IMR-90 (cell line): Measurements from ENCODE around the gene IP6K3. TPM values are rescaled to one million over a fixed set of nuclear protein-coding genes. Genes with fewer than 3 reads are reported as not detected.

ENCODE experiments used
- ATAC-seq: fragments of 200-7000 bp; cut with Tn5 transposase; 2 replicates; pipeline ENCODE4 v1.9.1; 2020; ENCODE audit warnings: low read depth, mild to moderate bottlenecking, moderate library complexity
- BruUV-seq: library from RNA; stranded (reverse); fragments of 400-500 nt; replicated peaks from 2 replicates; lab custom pipeline; 2021; lab: Mats Ljungman, UMichigan
- CTCF ChIA-PET: fragments of 300-600 bp; formaldehyde crosslinking; extraction: SDS; loops from one replicate; lab custom pipeline; 2021; ENCODE audit warnings: antibody characterized with exemption; lab: Yijun Ruan, JAX
- POLR2A ChIA-PET: fragments of 300-600 bp; sonication (Branson Sonifier 250); formaldehyde crosslinking; loops from one replicate; lab custom pipeline; 2022; ENCODE audit warnings: antibody characterized with exemption; ENCODE audit not compliant: unreplicated experiment; lab: Charles Lee
- DNase-seq: peaks from one replicate; pipeline ENCODE4 v3.0.0; 2013
- H2AFZ ChIP-seq: replicated peaks from 2 replicates; pipeline ENCODE3; 2013; ENCODE audit warnings: low read length, mild to moderate bottlenecking; ENCODE audit not compliant: poor library complexity
- H2AK5ac ChIP-seq: 2 replicates; pipeline ENCODE4 v1.6.1; 2013; ENCODE audit warnings: low read depth, low read length, inconsistent platforms
- H2AK9ac ChIP-seq: replicated peaks from 2 replicates; pipeline ENCODE3; 2013; ENCODE audit warnings: mild to moderate bottlenecking, low read depth, low read length, moderate library complexity; ENCODE audit not compliant: poor library complexity
- H2BK120ac ChIP-seq: 2 replicates; pipeline ENCODE4 v1.6.1; 2013; ENCODE audit warnings: low read depth, low read length, inconsistent platforms
- H2BK15ac ChIP-seq: 3 replicates; pipeline ENCODE4 v1.6.1; 2013; ENCODE audit warnings: low read depth, low read length, inconsistent platforms
- H2BK20ac ChIP-seq: 2 replicates; pipeline ENCODE4 v1.6.1; 2013; ENCODE audit warnings: low read depth, mild to moderate bottlenecking, inconsistent platforms, low read length, moderate library complexity
- H2BK5ac ChIP-seq: 2 replicates; pipeline ENCODE4 v1.6.1; 2013; ENCODE audit warnings: mild to moderate bottlenecking, low read depth, low read length, inconsistent platforms; ENCODE audit not compliant: poor library complexity, severe bottlenecking
- H3K14ac ChIP-seq: replicated peaks from 2 replicates; pipeline ENCODE4 v1.6.1; 2013; ENCODE audit warnings: low read depth, low read length, inconsistent platforms
- H3K18ac ChIP-seq: 2 replicates; pipeline ENCODE4 v1.6.1; 2013; ENCODE audit warnings: low read depth, low read length, control low read depth
- H3K23ac ChIP-seq: 2 replicates; pipeline ENCODE4 v1.6.1; 2013; ENCODE audit warnings: low read depth, low read length, inconsistent platforms
- H3K27ac ChIP-seq: 2 replicates; pipeline ENCODE4 v1.5.1; 2013; ENCODE audit warnings: mild to moderate bottlenecking, control low read depth, low read length; ENCODE audit not compliant: insufficient read depth
- H3K27me3 ChIP-seq: 2 replicates; pipeline ENCODE4 v1.6.1; 2013; ENCODE audit warnings: low read length; ENCODE audit not compliant: control insufficient read depth, insufficient read depth
- H3K36me3 ChIP-seq: 2 replicates; pipeline ENCODE4 v1.6.1; 2013; ENCODE audit warnings: low read length, mixed read lengths; ENCODE audit not compliant: control insufficient read depth, insufficient read depth
- H3K4ac ChIP-seq: 2 replicates; pipeline ENCODE4 v1.6.1; 2013; ENCODE audit warnings: low read depth, low read length, inconsistent platforms
- H3K4me1 ChIP-seq: 2 replicates; pipeline ENCODE4 v1.6.1; 2013; ENCODE audit warnings: low read length, mixed read lengths; ENCODE audit not compliant: control insufficient read depth, insufficient read depth
- H3K4me2 ChIP-seq: 2 replicates; pipeline ENCODE4 v1.6.1; 2013; ENCODE audit warnings: low read depth, mild to moderate bottlenecking, control low read depth, low read length, moderate library complexity
- H3K4me3 ChIP-seq: 2 replicates; pipeline ENCODE4 v1.5.1; 2013; ENCODE audit warnings: low read depth, mild to moderate bottlenecking, control low read depth, low read length, moderate library complexity; ENCODE audit not compliant: insufficient read depth
- H3K56ac ChIP-seq: 2 replicates; pipeline ENCODE4 v1.6.1; 2013; ENCODE audit warnings: low read length, inconsistent platforms; ENCODE audit not compliant: insufficient read depth; ENCODE audit errors: extremely low read depth
- H3K79me1 ChIP-seq, 2 experiments: 2 replicates each; pipeline ENCODE4 v1.6.1; 2013; ENCODE audit warnings: low read length in 2 of 2, inconsistent platforms in 1 of 2, low read depth in 1 of 2
- H3K9ac ChIP-seq: 2 replicates; pipeline ENCODE4 v1.6.1; 2013; ENCODE audit warnings: low read depth, low read length, control low read depth
- H3K9me1 ChIP-seq: 2 replicates; pipeline ENCODE4 v1.6.1; 2013; ENCODE audit warnings: low read length, inconsistent platforms; ENCODE audit not compliant: insufficient read depth
- H3K9me3 ChIP-seq: 2 replicates; pipeline ENCODE4 v1.6.1; 2013; ENCODE audit warnings: low read length; ENCODE audit not compliant: control insufficient read depth, insufficient read depth
- H4K20me1 ChIP-seq: 2 replicates; pipeline ENCODE4 v1.6.1; 2013; ENCODE audit warnings: low read length, inconsistent platforms; ENCODE audit not compliant: insufficient read depth
- H4K5ac ChIP-seq: 2 replicates; pipeline ENCODE4 v1.6.1; 2013; ENCODE audit warnings: mild to moderate bottlenecking, low read depth, low read length, control low read depth
- H4K8ac ChIP-seq, 2 experiments: 2 replicates each; pipeline ENCODE4 v1.6.1; 2013; ENCODE audit warnings: low read depth in 2 of 2, low read length in 2 of 2, control low read depth in 1 of 2, inconsistent platforms in 1 of 2
- H4K91ac ChIP-seq: 2 replicates; pipeline ENCODE4 v1.6.1; 2013; ENCODE audit warnings: low read depth, low read length, inconsistent platforms; ENCODE audit not compliant: insufficient read depth
- BHLHE40 ChIP-seq: fragments of 150-350 bp; IDR thresholded peaks from 2 replicates; pipeline ENCODE4 v1.6.1; 2016; ENCODE audit warnings: mild to moderate bottlenecking, low read depth, low read length
- CEBPB ChIP-seq: IDR thresholded peaks from 2 replicates; pipeline ENCODE4 v1.6.1; 2012; ENCODE audit warnings: low read depth, low read length, improper control_type of control experiment
- CHD1 ChIP-seq: IDR thresholded peaks from 2 replicates; pipeline ENCODE4 v1.6.1; 2012; ENCODE audit warnings: low read depth, low read length, improper control_type of control experiment
- FOS ChIP-seq: fragments of 150-350 bp; IDR thresholded peaks from 2 replicates; pipeline ENCODE4 v1.6.1; 2016; ENCODE audit warnings: low read depth, low read length
- MAFK ChIP-seq: IDR thresholded peaks from 2 replicates; pipeline ENCODE4 v1.6.1; 2012; ENCODE audit warnings: low read depth, low read length, improper control_type of control experiment
- MAZ ChIP-seq: IDR thresholded peaks from 2 replicates; pipeline ENCODE4 v1.6.1; 2012; ENCODE audit warnings: low read depth, mild to moderate bottlenecking, low read length, improper control_type of control experiment, moderate library complexity, borderline replicate concordance
- MXI1 ChIP-seq: IDR thresholded peaks from 2 replicates; pipeline ENCODE4 v1.6.1; 2012; ENCODE audit warnings: low read depth, mild to moderate bottlenecking, low read length, moderate library complexity, borderline replicate concordance
- NFE2L2 ChIP-seq: fragments of 150-350 bp; IDR thresholded peaks from 2 replicates; pipeline ENCODE4 v1.6.1; 2016; ENCODE audit warnings: low read depth, mild to moderate bottlenecking, low read length
- POLR2A ChIP-seq: IDR thresholded peaks from 2 replicates; pipeline ENCODE4 v1.6.1; 2012; ENCODE audit warnings: mild to moderate bottlenecking, low read depth, low read length
- RAD21 ChIP-seq: IDR thresholded peaks from 2 replicates; pipeline ENCODE4 v1.6.1; 2012; ENCODE audit warnings: low read length, improper control_type of control experiment
- RCOR1 ChIP-seq: IDR thresholded peaks from 2 replicates; pipeline ENCODE4 v1.6.1; 2012; ENCODE audit warnings: mild to moderate bottlenecking, low read length, improper control_type of control experiment; ENCODE audit not compliant: insufficient replicate concordance
- RFX5 ChIP-seq: IDR thresholded peaks from 2 replicates; pipeline ENCODE4 v1.8.0; 2012; ENCODE audit warnings: low read depth, mild to moderate bottlenecking, low read length, moderate library complexity
- SMC3 ChIP-seq: fragments of 150-350 bp; IDR thresholded peaks from 2 replicates; pipeline ENCODE4 v1.6.1; 2016; ENCODE audit warnings: low read depth, mild to moderate bottlenecking, antibody characterized with exemption, low read length, moderate library complexity
- WGBS, 2 experiments: methylation state at CpG; one replicate each; pipeline versions ENCODE4 v1.1.5 to v1.1.7; 2013; ENCODE audit warnings: missing lambda C conversion rate in 2 of 2; ENCODE audit not compliant: insufficient read length in 1 of 2; ENCODE audit errors: extremely low coverage in 2 of 2; 5-methylcytosine and 5-hydroxymethylcytosine counted together
- dilution Hi-C: fragments of 300-500 bp; cut with HindIII; formaldehyde crosslinking; loops from one replicate; pipeline ENCODE4 v1.14.3; 2018; ENCODE audit warnings: low sequenced_read_pairs; ENCODE audit not compliant: unreplicated experiment
- in situ Hi-C: fragments of 300-500 bp; cut with MboI; formaldehyde crosslinking; loops from 3 replicates; pipeline ENCODE4 v1.14.3; 2019; ENCODE audit warnings: low sequenced_read_pairs, inconsistent platforms, mixed read lengths
- intact Hi-C: fragments of 100-400 bp; cut with micrococcal nuclease; formaldehyde crosslinking; loops from 2 replicates; pipeline ENCODE4 v1.10.0; 2022
- polyA plus RNA-seq, 3 experiments: library from polyadenylated mRNA; depleted of rRNA; stranded (reverse); fragments of >200 nt; gene quantifications; 2 replicates each; pipeline ENCODE4 v1.2.3, GENCODE V29; 2012; ENCODE audit warnings: low replicate concordance in 1 of 3
- total RNA-seq: library from RNA; depleted of rRNA; stranded (reverse); fragments of >200 nt; gene quantifications from 2 replicates; pipeline ENCODE4 v1.2.3, GENCODE V29; 2012
- TF ChIP-seq, protein P1 (sequence below): fragments of 150-350 bp; IDR thresholded peaks from 2 replicates; pipeline ENCODE4 v1.6.1; 2016; ENCODE audit warnings: low read depth, mild to moderate bottlenecking, low read length, moderate library complexity, borderline replicate concordance
- TF ChIP-seq, protein P2 (sequence below): conservative IDR thresholded peaks from 2 replicates; pipeline ENCODE4 v1.5.1; 2012; ENCODE audit warnings: mild to moderate bottlenecking, low read depth, low read length, improper control_type of control experiment
- TF ChIP-seq, protein P3 (sequence below): fragments of 150-350 bp; IDR thresholded peaks from 2 replicates; pipeline ENCODE4 v1.6.1; 2017; ENCODE audit warnings: mild to moderate bottlenecking, antibody characterized with exemption, low read length, low read depth

Gene IP6K3
- total and polyA plus RNA-seq, 2 of the 4 experiments (the other 2 are of a cell fraction), result 0.18 to 0.51 TPM

DNA sequence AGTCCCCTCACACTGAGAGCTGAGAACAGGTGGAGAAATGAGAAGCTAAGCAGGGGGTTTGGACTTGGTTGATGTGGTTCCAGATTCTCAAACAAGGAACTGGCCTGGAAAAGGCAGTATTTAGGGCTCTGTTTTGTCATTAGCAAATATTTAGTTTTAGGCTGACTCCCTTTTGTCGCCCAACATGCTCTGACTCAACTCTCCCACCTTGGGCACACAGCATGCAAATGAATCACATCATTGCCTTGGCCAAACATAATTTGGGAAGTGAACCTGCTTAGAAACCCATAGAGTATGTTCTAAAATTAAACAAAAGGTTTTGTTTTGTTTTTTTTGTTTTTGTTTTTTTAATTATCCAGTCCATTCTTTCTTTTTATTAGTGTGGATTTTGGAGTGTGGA lies 25.7 kb downstream of the IP6K3 start:
- no peak overlapping the region for H2BK20ac ChIP-seq
- no peak overlapping the region for H2AK9ac ChIP-seq
- no peaks in the 10 kb centered on the region for H3K9me3 ChIP-seq
- no peak overlapping the region for H3K56ac ChIP-seq
- H3K18ac ChIP-seq, result no peak overlapping the region
- H3K9ac ChIP-seq, result no peak overlapping the region
- H3K4ac ChIP-seq, result no peak overlapping the region
- H3K4me2 ChIP-seq, result no peak overlapping the region
- H2AK5ac ChIP-seq, result no peak overlapping the region
- no peaks in the 10 kb centered on the region for H4K20me1 ChIP-seq
- intact Hi-C loops, result no loop called here
- POLR2A ChIA-PET, result no interaction called here
- H3K4me3 ChIP-seq, result no peak overlapping the region
- no TSS peak for BruUV-seq
- H4K5ac ChIP-seq, result no peak overlapping the region
- in situ Hi-C loops, result no loop called here
- no peak overlapping the region for H2BK15ac ChIP-seq
- H3K23ac ChIP-seq, result no peak overlapping the region
- H2BK5ac ChIP-seq, result no peak overlapping the region
- DNase-seq, result no peak
- ATAC-seq, result no peak
- TF ChIP-seq, protein P1, sequence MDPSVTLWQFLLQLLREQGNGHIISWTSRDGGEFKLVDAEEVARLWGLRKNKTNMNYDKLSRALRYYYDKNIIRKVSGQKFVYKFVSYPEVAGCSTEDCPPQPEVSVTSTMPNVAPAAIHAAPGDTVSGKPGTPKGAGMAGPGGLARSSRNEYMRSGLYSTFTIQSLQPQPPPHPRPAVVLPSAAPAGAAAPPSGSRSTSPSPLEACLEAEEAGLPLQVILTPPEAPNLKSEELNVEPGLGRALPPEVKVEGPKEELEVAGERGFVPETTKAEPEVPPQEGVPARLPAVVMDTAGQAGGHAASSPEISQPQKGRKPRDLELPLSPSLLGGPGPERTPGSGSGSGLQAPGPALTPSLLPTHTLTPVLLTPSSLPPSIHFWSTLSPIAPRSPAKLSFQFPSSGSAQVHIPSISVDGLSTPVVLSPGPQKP, result no peak
- no peak for TF ChIP-seq NFE2L2
- TF ChIP-seq FOS, result no peak
- TF ChIP-seq RCOR1, result no peak
- no peak for TF ChIP-seq MXI1
- TF ChIP-seq CHD1, result no peak
- no peak for TF ChIP-seq MAFK
- no peak for TF ChIP-seq RAD21
- no peak for TF ChIP-seq BHLHE40
- no peak for TF ChIP-seq CEBPB
- no peak for TF ChIP-seq POLR2A
- no peak for TF ChIP-seq MAZ
- no peak for TF ChIP-seq RFX5
- no peak for TF ChIP-seq SMC3
- TF ChIP-seq, protein P2, sequence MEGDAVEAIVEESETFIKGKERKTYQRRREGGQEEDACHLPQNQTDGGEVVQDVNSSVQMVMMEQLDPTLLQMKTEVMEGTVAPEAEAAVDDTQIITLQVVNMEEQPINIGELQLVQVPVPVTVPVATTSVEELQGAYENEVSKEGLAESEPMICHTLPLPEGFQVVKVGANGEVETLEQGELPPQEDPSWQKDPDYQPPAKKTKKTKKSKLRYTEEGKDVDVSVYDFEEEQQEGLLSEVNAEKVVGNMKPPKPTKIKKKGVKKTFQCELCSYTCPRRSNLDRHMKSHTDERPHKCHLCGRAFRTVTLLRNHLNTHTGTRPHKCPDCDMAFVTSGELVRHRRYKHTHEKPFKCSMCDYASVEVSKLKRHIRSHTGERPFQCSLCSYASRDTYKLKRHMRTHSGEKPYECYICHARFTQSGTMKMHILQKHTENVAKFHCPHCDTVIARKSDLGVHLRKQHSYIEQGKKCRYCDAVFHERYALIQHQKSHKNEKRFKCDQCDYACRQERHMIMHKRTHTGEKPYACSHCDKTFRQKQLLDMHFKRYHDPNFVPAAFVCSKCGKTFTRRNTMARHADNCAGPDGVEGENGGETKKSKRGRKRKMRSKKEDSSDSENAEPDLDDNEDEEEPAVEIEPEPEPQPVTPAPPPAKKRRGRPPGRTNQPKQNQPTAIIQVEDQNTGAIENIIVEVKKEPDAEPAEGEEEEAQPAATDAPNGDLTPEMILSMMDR, result no peak
- TF ChIP-seq, protein P3, sequence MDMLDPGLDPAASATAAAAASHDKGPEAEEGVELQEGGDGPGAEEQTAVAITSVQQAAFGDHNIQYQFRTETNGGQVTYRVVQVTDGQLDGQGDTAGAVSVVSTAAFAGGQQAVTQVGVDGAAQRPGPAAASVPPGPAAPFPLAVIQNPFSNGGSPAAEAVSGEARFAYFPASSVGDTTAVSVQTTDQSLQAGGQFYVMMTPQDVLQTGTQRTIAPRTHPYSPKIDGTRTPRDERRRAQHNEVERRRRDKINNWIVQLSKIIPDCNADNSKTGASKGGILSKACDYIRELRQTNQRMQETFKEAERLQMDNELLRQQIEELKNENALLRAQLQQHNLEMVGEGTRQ, result no peak
- H3K27ac ChIP-seq, result no peak overlapping the region
- no peaks in the 10 kb centered on the region for H3K4me1 ChIP-seq
- H4K8ac ChIP-seq, result no peak overlapping the region
- no CpG with 5 or more reads among the region's 1 CpG for WGBS, 2 experiments
- CTCF ChIA-PET, result no interaction called here
- dilution Hi-C loops, result no loop called here
- no peak overlapping the region for H3K14ac ChIP-seq
- no peaks in the 10 kb centered on the region for H3K79me1 ChIP-seq
- no peak overlapping the region for H2BK120ac ChIP-seq
- H4K91ac ChIP-seq, result no peak overlapping the region
- H3K9me1 ChIP-seq, result no peaks in the 10 kb centered on the region
- H2AFZ ChIP-seq, result no peak overlapping the region
- H3K36me3 ChIP-seq, result no peaks in the 10 kb centered on the region
- peaks cover 65% of the 10 kb centered on the region for H3K27me3 ChIP-seq
